ENCODE data around the gene DVL2. TPM values are rescaled to one million over a fixed set of nuclear protein-coding genes. Genes with fewer than 3 reads are reported as not detected.

Gene DVL2
- total RNA-seq, 1 experiment from 2014 or later, result 67.3 TPM

GRCh38 chr17:7251661-7252175 lies 17.4 kb upstream of the DVL2 start, which contains the start of gene CTDNEP1:
Gene CTDNEP1 (minus strand): TSS chr17:7251734. CDS start chr17:7251296, 438 bp downstream.
- ChIA-PET CTCF (interaction anchor here (1.2 kb wide), 2 partner anchors 57 to 309 kb away, joined by 3 to 6 read pairs; no protein-coding TSS in a partner anchor), POLR2A (interaction anchor here (0.6 to 1.4 kb wide), 4 partner anchors 9 to 31 kb away, joined by 3 to 8 read pairs (median 5); partner anchors contain the start of genes ACADVL, CLDN7, GABARAP and PHF23)
- no peaks in the 10 kb centered on the region for H3K27me3 Mint-ChIP-seq (ENCODE audit: low read depth)
- H3K36me3 Mint-ChIP-seq, result peaks cover 33% of the 10 kb centered on the region
- peak within 1 kb of the TSS; percentile 92 for H3K4me3 Mint-ChIP-seq
- TF ChIP-seq SP1 (CRISPR knock-in tag; conservative IDR thresholded peaks at IDR 0.05) (peak; percentile 12; the same call in 1 of the 2 replicates), CREB1 (CRISPR knock-in tag; IDR thresholded peaks at IDR 0.05) (no peak)
- H3K27ac Mint-ChIP-seq, result peak within 1 kb of the TSS; percentile 100
- DNase-seq (ENCODE audit: low spot score), result peak; percentile 97
- H3K4me1 Mint-ChIP-seq, result peaks cover 29% of the 10 kb centered on the region
- ATAC-seq, result peak; percentile 89
- no peaks in the 10 kb centered on the region for H3K9me3 Mint-ChIP-seq

GRCh38 chr17:7250695-7251627 lies 16.6 kb upstream of the DVL2 start:
- ATAC-seq, result no peak
- TF ChIP-seq ETV6 (CRISPR knock-in tag; IDR thresholded peaks at IDR 0.05), result no peak
- TF ChIP-seq IRF1 (CRISPR knock-in tag; IDR thresholded peaks at IDR 0.05), result no peak
- TF ChIP-seq ZNF671 (CRISPR knock-in tag; IDR thresholded peaks at IDR 0.05), result no peak
- no peak for TF ChIP-seq JAZF1 (CRISPR knock-in tag; IDR thresholded peaks at IDR 0.05)
- TF ChIP-seq GRHL2 (CRISPR knock-in tag; IDR thresholded peaks at IDR 0.05; ENCODE audit: insufficient replicate concordance, severe bottlenecking), result no peak
- TF ChIP-seq ZNF219 (CRISPR knock-in tag; IDR thresholded peaks at IDR 0.05; ENCODE audit: borderline replicate concordance), result no peak
- no peak for TF ChIP-seq CDX4 (CRISPR knock-in tag; IDR thresholded peaks at IDR 0.05; ENCODE audit: borderline replicate concordance)
- TF ChIP-seq OVOL2 (CRISPR knock-in tag; IDR thresholded peaks at IDR 0.05; ENCODE audit: borderline replicate concordance), result no peak
- no peak for TF ChIP-seq STAT6 (CRISPR knock-in tag; conservative IDR thresholded peaks at IDR 0.05; ENCODE audit: low read depth)
- no peak for TF ChIP-seq SMAD3 (CRISPR knock-in tag; IDR thresholded peaks at IDR 0.05; ENCODE audit: borderline replicate concordance)
- TF ChIP-seq NFATC4 (CRISPR knock-in tag; IDR thresholded peaks at IDR 0.05), result no peak
- no peak for TF ChIP-seq ATF6 (CRISPR knock-in tag; IDR thresholded peaks at IDR 0.05)
- TF ChIP-seq NFE2L1 (CRISPR knock-in tag; IDR thresholded peaks at IDR 0.05), result no peak
- TF ChIP-seq MXD4 (CRISPR knock-in tag; IDR thresholded peaks at IDR 0.05; ENCODE audit: borderline replicate concordance), result no peak
- H3K27me3 Mint-ChIP-seq (ENCODE audit: low read depth), result no peaks in the 10 kb centered on the region
- H3K4me3 Mint-ChIP-seq, result peak overlapping the region; percentile 92
- no peaks in the 10 kb centered on the region for H3K9me3 Mint-ChIP-seq
- H3K4me1 Mint-ChIP-seq, result peaks cover 34% of the 10 kb centered on the region
- H3K36me3 Mint-ChIP-seq, result peaks cover 33% of the 10 kb centered on the region
- no peak for DNase-seq (ENCODE audit: low spot score)
- peak overlapping the region; percentile 92 for H3K27ac Mint-ChIP-seq
- ChIA-PET POLR2A (interaction anchor here (0.6 to 1.4 kb wide), 4 partner anchors 9 to 31 kb away, joined by 3 to 8 read pairs (median 5); partner anchors contain the start of genes ACADVL, CLDN7, GABARAP and PHF23), CTCF (interaction anchor here (0.6 to 1.5 kb wide), 4 partner anchors 15 to 310 kb away, joined by 3 to 6 read pairs (median 4); no protein-coding TSS in a partner anchor)
